Ishikawa (cell line): ENCODE data around the gene ADARB1.

Experiments
- CEBPB ChIP-seq: IDR thresholded peaks from 2 replicates; pipeline ENCODE4 v1.6.1; 2012
- CREB1 ChIP-seq: IDR thresholded peaks from 2 replicates; pipeline ENCODE4 v1.6.1; 2012; ENCODE audit warnings: low read depth
- EGR1 ChIP-seq: IDR thresholded peaks from 2 replicates; pipeline ENCODE4 v1.6.1; 2012
- EP300 ChIP-seq: IDR thresholded peaks from 2 replicates; pipeline ENCODE4 v1.6.1; 2012; ENCODE audit warnings: borderline replicate concordance
- FOXM1 ChIP-seq: IDR thresholded peaks from 2 replicates; pipeline ENCODE4 v1.6.1; 2012; ENCODE audit warnings: low read depth, borderline replicate concordance
- MAX ChIP-seq: IDR thresholded peaks from 2 replicates; pipeline ENCODE4 v1.6.1; 2012
- NFIC ChIP-seq: IDR thresholded peaks from 2 replicates; pipeline ENCODE4 v1.6.1; 2012
- RAD21 ChIP-seq: IDR thresholded peaks from 2 replicates; pipeline ENCODE4 v1.6.1; 2012; ENCODE audit warnings: low read depth
- REST ChIP-seq: IDR thresholded peaks from 2 replicates; pipeline ENCODE4 v1.6.1; 2012; ENCODE audit warnings: low read depth, mild to moderate bottlenecking
- TAF1 ChIP-seq: IDR thresholded peaks from 2 replicates; pipeline ENCODE4 v1.6.1; 2012; ENCODE audit warnings: low read depth, mild to moderate bottlenecking
- TCF12 ChIP-seq: IDR thresholded peaks from 2 replicates; pipeline ENCODE4 v1.6.1; 2012; ENCODE audit warnings: low read depth
- TEAD4 ChIP-seq: IDR thresholded peaks from 2 replicates; pipeline ENCODE4 v1.6.1; 2012
- USF1 ChIP-seq: IDR thresholded peaks from 2 replicates; pipeline ENCODE4 v1.6.1; 2012
- YY1 ChIP-seq: IDR thresholded peaks from 2 replicates; pipeline ENCODE4 v1.6.1; 2012; ENCODE audit warnings: low read depth
- ZBTB7A ChIP-seq: IDR thresholded peaks from 2 replicates; pipeline ENCODE4 v1.6.1; 2012; ENCODE audit warnings: low read depth

The ADARB1 gene

GRCh38 chr21:45087022-45087823, 12.8 kb downstream of the ADARB1 start:
- TF ChIP-seq TAF1, result no peak
- no peak for TF ChIP-seq EP300
- TF ChIP-seq TCF12, result no peak
- no peak for TF ChIP-seq REST
- no peak for TF ChIP-seq EGR1
- TF ChIP-seq TEAD4, result no peak
- no peak for TF ChIP-seq USF1
- no peak for TF ChIP-seq NFIC
- no peak for TF ChIP-seq ZBTB7A
- TF ChIP-seq CEBPB, result no peak
- no peak for TF ChIP-seq CREB1
- no peak for TF ChIP-seq MAX
- no peak for TF ChIP-seq FOXM1
- TF ChIP-seq RAD21, result no peak
- no peak for TF ChIP-seq YY1

- TF ChIP-seq TAF1 (no peak), YY1 (no peak), FOXM1 (no peak), MAX (no peak), EGR1 (no peak)
Measured at GRCh38 chr21:45088116-45088515, 13.7 kb downstream of the ADARB1 start.

- TF ChIP-seq FOXM1 (no peak), TAF1 (no peak), TEAD4 (no peak), EGR1 (no peak), ZBTB7A (no peak)
Measured at GRCh38 chr21:45088729-45089128, 14.3 kb downstream of the ADARB1 start.

- TF ChIP-seq CREB1 (no peak), EGR1 (no peak), EP300 (no peak), TEAD4 (no peak), NFIC (no peak), ZBTB7A (no peak), RAD21 (no peak), TAF1 (no peak), USF1 (no peak), CEBPB (no peak), TCF12 (no peak), FOXM1 (no peak)
Measured at GRCh38 chr21:45089964-45090363, 15.6 kb downstream of the ADARB1 start.

GRCh38 chr21:45090966-45091365, 16.6 kb downstream of the ADARB1 start:
- TF ChIP-seq FOXM1 (no peak), TEAD4 (no peak), ZBTB7A (no peak), EP300 (no peak), CEBPB (no peak), MAX (no peak)

GRCh38 chr21:45091550-45092322, 17.4 kb downstream of the ADARB1 start:
- no peak for TF ChIP-seq YY1
- TF ChIP-seq TCF12, result no peak
- TF ChIP-seq MAX, result no peak
- no peak for TF ChIP-seq CREB1
- TF ChIP-seq RAD21, result no peak
- no peak for TF ChIP-seq NFIC
- TF ChIP-seq FOXM1, result no peak
- TF ChIP-seq EP300, result no peak
- no peak for TF ChIP-seq REST
- no peak for TF ChIP-seq CEBPB
- no peak for TF ChIP-seq TEAD4
- TF ChIP-seq EGR1, result no peak
